HG02588 (cell line): Measurements from ENCODE around the gene THSD7A.

Experiments used
- ATAC-seq: cut with Tn5 transposase; IDR thresholded peaks from one replicate; pipeline ENCODE4 v1.9.1; 2021; ENCODE audit warnings: mild to moderate bottlenecking, moderate library complexity; ENCODE audit not compliant: unreplicated experiment

Gene THSD7A

DNA sequence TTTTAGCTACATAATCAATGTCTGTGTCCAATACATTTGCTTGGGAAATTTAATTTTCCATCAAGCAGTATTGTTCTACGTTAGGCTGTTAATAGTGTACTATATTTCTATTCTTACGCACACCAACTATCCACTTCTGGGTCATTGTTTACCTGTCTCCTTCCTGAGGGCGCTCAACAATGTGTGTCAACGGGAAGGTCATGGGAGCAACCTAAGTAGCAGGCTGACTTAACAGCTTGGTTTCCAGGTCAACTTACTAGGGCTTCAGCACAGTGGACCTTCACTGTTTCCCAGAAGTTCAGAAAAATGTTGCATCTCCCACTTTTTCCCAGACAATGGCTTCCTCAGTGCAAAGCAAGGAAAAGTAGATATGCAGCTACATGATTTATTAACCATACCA, 13.7 kb downstream of the THSD7A start:
- ATAC-seq: no peak

DNA sequence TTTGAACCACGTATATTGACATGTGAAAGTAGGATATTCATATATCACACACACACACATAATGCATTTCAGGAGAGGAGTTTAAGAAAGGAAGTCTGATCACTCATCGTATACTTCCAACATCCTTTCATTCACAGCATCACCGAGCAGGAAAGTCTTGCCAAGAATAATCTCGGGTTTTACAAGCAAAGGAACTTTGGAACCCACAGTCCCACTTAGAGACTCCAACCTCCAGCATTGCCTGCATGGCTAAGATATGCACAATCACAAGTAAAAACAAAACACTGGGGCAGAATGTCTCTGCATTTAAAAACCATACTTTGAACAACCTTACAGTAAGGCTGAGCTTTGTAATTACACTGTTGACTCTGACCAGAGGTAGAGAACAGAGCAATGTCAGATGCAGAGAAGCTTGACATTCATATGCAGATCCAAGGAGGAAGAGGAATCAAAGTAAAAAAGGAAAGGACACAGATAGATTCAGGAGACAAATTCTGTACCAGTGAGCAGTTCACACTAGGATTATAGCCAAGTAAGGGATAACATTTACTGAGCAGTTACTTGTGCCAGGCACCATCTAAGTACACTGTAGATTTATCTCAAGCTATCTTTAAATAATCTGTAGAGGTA, 14.8 kb downstream of the THSD7A start:
- ATAC-seq: no peak

DNA sequence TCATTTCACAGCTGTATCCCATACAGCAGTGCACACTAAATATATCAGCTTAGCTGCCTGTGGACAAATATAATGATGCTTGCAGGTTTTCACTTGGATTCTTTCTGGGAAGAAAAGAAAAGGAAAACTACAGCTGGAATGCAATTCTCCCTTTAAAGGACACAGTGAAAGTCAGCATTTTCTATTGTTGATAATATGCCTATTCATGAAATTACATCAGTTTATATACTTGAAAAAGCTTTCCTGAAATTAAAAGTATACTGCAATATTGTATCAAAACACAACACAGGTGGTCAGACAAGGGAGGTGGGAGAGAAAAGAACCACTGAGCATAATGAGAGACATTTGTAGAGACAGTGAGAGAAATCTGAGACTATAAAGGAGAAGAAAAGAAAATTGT, 20.3 kb downstream of the THSD7A start:
- no peak for ATAC-seq

DNA sequence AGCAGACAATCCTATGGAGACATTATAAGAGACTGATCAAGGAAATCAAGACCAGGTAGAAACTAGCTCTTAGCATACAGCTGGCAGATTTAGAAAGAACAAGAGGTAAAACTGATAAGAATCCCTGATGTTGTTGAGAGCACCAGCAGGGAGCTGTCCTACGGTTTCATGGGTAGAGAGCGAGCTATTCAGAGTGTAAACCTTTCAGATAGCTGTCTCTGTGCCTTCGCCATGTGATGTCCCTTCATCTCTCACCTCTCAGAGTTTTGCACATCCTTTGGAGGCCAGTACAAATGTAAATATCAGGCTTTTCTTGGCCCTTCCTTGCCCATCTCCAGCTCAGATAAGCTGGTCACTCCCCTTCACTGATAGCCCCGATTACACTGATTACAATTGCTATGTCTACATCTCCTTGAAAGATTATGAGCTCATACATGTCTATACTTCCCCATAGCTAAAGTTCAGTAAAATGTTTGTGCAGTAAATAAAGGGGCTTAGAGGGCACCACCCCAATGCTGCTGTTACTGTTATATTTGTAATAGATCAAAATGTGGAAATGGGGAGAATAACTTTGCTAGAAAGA, 21.9 kb downstream of the THSD7A start:
- ATAC-seq: no peak

DNA sequence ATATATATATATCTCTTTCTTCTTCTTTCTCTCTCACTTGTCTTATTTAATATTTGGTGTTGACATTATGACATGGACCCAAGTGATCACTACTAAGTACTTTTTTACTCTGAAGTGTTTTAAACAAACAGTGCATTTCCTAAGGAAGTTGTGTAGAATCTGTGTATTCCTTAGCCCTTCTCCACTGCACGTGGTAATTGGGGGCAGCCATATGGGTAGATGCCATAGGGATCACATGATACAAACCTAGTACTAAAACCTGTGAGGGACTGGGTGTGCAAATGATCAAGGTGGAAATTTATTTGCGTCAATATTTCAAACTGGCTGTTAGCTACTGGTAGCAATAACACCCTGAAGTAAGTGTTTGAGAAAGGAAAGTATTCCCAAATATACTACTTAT, 25.0 kb downstream of the THSD7A start:
- ATAC-seq: no peak

DNA sequence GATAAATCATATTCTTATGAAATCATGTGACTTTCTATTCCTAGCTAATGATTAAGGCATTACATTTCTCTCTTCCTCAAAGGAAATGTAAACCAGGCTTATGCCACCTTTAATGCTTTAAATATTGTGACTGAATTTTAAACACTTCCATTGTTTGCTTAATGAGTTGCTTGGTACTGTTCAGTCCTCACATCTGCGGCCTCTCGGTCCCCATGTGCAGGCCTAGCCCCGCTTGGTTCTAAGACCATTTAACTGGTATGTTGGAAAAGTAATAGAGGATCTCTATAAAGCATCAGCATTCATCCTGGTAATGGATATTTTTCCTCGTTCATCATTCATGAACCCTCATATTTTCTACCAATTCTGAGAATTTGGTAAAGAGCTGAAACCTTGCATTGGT, 27.4 kb downstream of the THSD7A start:
- no peak for ATAC-seq

DNA sequence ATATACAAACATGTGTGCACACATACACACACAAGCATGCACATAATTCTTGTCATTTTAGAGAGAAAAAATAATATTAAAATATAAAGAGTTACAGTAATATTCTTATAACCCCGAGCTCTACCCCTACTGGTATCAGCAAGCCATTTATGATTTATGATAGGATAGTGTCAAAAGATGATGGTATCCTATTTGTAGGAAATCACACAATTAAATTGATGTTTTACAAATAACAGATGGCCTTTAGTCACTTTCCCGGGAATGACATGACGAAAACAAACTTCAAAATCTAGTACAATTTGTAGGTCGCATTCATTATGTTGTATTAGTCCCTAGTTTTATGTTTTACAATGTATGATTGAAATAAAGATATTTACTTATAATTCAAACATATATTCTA, 36.8 kb downstream of the THSD7A start:
- no peak for ATAC-seq

DNA sequence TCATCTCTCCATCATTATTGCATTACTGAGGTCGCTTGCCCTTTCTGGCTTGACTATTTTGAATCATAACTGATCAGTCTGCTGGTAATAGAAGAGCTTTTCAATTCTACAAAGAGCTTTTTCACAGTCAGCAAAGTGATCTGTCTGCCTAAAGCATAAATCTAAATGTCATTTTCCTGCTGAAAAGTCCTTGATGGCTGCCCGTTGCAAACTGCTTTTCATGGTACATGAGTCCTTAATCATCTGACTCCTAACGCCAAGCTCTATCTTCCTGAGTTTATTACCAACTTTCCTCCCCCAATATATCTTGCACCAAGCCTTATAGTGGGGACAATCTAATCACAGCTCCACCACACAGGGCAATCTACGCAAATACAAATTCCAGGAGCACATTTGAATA, 39.8 kb downstream of the THSD7A start:
- ATAC-seq: no peak

DNA sequence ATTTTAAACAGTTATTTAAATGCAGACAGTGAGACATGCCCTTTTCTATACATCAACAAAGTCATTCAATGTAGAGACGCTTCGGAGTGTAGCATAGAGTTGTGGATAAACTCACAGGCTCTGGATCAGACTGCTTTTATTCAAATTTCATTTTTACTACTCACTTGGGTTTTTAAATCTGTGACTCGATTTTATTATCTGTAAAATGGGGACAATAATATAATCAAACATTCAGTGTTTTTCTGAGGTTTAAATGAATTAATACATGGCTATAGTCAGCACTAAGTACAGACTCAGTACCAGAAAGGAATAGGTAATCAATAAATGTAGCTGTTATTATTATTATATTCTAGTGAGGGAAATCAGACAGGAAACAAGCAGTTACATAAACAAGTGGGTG, 43.4 kb downstream of the THSD7A start:
- no peak for ATAC-seq

DNA sequence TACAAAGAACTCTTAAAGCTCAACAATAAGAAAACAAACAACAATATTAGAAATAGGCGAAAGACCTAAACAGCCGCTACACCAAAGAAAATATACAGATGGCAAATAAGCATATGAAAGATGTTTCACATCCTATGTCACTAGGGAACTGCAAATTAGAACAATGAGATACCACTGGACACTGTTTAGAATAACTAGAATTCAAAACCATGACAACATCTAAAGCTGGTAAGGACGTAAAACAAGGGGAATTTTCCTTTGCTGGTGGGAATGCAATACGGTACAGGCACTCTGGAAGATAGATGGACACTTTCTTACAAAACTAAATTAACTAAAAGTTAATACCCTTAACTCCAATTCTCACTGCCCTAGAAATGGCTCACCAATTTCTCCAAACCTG, 44.5 kb downstream of the THSD7A start:
- no peak for ATAC-seq

DNA sequence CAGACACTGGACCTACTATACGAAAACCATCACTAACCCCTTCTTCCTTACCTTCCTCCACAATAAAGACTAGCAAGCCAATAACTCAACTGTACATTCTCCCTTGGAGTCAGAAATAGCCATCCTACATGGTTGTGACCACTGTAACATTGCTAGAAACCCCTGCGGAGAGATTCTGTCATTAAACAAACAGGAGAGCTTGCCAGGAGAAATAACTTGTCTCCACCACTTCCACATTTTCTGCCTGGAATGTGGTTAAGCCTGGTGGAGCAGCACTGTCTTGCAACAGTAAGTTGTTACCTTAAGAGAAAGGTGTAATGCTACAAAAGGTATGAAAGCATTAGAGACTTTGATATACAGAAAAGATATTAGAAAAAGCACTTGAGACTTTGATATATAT, 45.8 kb downstream of the THSD7A start:
- no peak for ATAC-seq

DNA sequence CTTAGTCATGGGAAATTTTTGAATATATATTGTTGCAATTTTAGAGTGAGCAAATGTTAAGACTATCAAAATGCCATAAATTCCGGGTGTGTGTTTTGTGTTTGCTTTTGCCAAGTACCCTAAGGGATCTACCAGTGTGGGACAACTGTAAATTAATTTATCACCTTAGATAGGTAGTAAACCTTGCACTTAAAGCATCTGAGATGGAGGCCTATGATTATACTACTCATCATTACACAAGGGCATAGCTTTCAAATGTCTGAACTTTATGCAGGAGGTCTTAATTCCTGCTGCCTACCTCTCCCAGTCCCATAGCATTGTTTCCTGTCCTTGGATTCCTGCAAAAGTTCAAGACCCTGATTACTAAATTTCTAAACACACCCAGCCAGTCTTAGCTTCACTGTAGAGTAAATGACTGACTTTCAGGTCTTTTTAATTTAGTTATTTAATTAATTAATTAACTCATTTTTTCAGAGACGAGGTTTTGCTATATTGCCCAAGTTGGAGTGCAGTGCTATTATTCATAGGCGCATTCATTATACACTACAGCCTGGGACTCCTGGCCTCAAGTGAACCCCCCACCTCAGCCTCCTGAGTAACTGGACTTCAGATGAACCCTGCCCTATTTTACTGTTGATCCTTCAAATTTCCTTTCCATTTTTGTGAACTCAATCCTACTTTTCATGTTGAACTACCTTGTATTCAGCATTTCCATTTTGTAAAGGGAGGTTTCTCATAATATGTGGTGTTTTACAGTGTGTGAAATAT, 47.0 kb downstream of the THSD7A start:
- no peak for ATAC-seq

DNA sequence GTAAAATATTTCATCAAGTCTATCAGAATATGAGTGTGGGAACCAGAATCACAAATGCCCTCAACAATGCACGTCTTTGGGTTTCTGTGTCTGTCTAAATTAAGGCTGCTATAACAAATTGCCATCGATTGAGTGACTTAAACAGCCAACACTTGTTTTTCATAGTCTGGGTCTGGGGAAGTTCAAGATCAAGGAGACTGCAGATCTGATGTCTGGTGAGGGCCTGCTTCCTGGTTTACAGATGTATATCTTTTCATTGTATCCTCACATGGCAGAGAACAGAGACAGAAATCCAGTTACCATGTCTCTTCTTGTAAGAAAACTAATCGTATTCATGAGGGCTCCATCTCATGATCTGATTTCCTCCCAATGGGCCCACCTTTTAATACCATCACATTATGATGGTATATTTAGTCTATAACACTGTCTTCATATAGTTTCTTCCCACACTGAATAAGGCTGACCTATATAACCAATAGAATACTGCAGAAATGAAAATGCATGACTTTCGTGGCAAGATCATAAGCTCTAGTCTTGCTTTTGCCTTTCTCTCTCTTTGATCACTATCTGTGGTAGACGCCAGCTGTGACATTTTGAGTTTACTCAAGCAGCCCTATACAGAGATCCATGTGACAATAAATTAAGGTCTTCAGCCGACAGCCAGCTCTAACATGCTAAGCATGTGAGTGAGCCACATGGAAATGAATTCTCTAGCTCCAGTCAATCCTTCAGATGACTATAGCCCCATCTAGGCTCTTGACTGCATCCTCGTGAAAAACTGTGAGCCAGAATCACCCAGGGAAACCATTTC, 51.9 kb downstream of the THSD7A start:
- ATAC-seq: no peak

DNA sequence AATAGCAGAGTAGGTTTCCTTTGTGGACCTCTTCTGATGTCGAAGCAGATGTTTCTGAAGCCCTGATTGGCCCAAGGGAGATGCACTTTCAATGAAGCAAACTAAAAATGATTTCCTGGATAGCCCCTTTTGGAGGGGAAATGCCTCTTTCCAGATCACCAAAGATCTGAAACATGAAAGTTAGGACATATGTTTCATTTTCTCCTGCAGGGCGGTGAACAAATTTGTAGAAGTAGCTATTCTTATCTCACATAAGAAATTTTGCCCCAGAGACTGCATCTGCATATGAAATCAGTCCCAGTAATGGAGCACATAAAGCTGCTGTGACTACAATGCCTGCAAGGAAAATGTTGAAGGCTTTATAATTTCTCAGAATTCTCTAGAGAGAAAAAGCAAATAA, 56.0 kb downstream of the THSD7A start:
- no peak for ATAC-seq

DNA sequence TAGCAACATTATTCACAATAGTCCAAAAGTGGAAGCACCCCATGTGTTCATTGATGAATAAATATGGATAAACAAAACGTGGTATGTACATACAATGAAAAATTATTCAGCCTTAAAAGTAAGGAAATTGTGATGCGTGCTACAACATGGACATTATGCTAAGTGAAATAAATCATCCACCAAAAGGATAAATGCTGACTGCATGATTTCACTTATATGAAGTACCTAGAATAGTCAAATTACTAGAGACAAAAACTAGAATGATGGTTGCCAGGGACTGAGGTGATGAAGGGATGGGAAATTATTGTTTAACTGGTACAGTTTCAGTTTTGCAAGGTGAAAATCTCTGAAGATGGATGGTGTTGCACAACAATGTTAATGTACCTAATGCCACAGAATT, 56.6 kb downstream of the THSD7A start:
- no peak for ATAC-seq

DNA sequence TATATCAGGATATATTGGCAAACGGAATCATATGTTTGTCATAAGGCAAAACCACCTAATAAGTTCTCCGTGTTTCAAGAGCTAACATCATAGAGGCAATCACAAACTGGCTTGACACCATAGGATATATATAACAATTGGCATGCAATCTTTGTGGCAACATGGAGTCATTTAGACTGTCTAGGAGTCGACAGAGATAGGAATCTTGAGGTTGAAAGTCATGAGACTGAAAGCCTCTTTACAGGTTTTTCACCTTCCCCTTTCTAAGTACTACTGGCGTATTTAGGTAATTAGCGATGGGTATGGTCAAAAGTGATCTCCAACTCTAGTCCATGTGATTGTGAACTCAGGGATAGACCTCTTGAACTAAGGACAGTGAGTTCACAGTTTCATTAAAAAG, 63.7 kb downstream of the THSD7A start:
- no peak for ATAC-seq

DNA sequence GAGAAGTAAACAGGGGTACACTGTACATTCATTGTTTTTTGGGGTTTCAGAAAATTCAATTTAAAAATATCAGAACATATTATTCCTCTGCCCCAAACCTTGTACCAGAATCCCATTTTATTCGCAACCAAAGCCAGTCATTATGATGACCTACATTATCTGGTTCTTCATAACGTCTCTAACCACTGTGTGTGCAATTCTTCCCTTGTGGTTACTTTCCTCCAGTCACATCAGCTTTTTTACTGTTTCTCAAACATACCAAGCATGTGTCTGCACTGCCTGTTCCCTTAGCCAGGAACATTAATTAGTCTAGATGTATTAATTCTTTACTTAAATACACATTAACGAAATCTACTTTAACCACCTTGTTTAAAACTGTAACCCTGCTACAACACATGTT, 64.8 kb downstream of the THSD7A start:
- no peak for ATAC-seq

DNA sequence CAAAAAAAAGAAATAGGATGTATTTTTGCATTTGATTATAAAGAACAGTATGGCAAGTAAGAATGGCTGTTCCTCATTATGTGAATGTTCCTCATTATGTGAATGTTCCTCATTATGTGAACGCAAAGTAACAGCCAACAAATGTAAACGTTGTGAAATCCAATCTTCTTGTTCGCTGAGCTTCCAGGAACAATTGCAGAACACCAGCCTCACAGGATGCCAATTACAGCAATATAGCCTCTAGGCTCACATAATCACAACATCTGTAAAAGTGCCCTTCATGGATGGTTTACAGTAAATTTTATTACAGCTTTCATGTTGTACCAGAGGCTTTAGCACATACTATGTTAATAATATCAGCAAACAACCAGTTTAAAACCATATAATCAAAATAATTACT, 71.6 kb downstream of the THSD7A start:
- ATAC-seq: no peak

DNA sequence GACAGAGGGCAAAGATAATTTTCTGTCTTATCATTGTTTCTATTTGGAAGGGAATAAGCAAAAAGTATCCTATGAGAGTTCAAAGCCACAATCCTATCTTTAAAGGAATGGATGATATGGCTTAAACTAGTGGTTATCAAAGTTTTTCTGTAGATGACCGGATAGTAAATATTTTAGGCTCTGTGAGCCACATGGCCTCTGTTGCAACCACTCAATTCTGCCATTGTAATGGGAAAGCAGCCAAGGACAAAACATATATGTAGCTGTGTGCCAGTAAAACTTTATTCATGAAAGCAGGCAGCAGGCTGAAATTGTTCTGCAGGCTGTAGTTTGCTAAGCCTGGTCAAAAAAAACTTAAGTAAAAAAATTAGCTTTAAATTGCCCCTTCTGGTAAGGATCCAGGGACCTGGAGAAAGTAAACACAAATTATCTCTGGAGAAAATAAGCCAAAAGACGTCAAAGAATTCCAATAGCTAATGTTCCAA, 73.3 kb downstream of the THSD7A start:
- no peak for ATAC-seq

DNA sequence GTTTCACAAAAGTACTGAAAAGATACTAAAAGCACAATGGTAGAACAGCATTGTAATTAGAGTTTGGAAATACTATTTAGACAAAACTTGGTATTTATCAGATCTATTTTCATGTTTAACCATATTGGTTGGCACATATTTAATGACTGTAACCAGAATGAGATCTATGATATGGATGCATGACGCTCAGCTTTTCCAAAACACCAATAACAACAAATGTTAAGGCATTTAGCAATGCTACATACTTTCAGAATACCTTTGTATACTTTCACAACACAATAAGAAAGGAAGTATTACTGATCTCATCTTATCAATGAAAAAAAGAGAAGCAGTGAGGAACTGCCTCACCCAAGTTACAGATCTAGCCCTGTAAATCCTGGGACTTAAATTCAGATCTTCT, 74.8 kb downstream of the THSD7A start:
- no peak for ATAC-seq

DNA sequence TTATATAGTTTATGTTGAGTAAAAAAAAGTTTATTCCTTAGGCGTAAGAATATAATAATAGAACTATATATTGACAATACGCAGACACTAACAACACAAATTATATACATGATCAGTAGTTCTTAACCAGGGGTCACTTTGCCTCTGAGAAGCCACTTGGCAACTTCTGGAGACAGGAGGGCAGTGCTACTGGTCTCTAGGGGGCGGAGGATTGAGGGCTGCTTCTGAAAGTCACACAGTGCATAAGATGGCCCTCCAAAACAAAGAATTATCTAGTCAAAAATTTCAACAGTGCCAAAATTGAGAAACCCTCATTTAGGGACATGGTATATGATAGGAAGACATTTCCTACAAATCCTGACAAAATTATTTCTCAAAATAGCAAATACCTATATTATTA, 77.1 kb downstream of the THSD7A start:
- no peak for ATAC-seq

DNA sequence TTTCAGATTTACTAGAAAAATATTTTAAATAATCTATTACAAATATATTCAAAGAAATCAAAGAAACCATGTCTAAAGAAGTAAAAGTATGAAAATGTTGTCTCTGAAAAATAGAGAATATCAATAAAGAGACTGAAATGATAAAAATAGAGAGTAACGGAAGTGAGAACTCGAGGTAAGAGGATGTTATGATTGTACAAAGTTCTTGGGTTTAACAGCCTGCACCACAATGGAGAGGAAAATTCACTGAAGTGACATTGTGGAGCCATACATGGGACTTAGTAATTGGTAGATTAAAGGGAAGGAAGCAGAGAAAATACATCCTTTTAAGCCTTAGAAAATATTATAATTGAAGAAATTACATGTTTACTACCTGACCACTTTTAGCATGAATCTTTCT, 77.9 kb downstream of the THSD7A start:
- no peak for ATAC-seq
